OCI-LY1 (cell line): ENCODE measurements around the gene FFAR1.

Experiments used
- CTCF ChIP-seq: fragments of 200-600 bp; sonication (generic), shearing (Covaris generic); IDR thresholded peaks from 2 replicates; pipeline ENCODE4 v1.5.1; 2017; ENCODE audit warnings: mild to moderate bottlenecking, antibody characterized with exemption, low read length, moderate library complexity, mixed read lengths
- EZH2 ChIP-seq: fragments of 200-600 bp; sonication (generic), shearing (Covaris generic); IDR thresholded peaks from 2 replicates; pipeline ENCODE4 v1.8.0; 2017; ENCODE audit warnings: borderline replicate concordance, mixed run types, mild to moderate bottlenecking, antibody characterized with exemption, low read length, moderate library complexity, mixed read lengths

DNA sequence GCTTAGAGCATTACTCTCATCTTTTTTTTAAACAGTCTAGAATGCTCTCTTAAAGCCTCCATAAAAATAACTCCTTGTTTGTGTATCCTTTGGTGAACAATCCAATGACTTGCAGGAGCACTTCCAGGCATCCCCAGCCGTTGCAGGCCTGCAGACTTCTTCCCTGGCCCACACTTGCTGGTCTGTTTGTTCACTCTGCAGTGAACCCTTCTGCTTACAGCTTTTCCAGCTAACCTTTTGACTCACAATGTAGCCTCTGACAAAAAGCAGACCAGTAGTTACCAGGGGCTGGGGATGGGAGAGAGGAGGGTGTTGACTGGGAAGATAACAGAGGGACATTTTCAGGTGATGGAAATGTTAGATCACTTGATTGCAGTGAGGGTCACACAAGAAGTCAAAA is 32.3 kb downstream of the FFAR1 start:
- TF ChIP-seq CTCF (no peak), EZH2 (no peak)
